GM12872 (cell line): ENCODE results near the gene MGLL.

ENCODE experiments used
- TF ChIP-seq, protein P1 (sequence below): IDR thresholded peaks from 3 replicates; pipeline ENCODE4 v1.5.1; 2011; ENCODE audit warnings: low read depth, mild to moderate bottlenecking, low read length, moderate library complexity; ENCODE audit not compliant: insufficient read depth

The MGLL gene

GRCh38 chr3:127819086-127819485, 3.2 kb downstream of the MGLL start:
- TF ChIP-seq, protein P1, sequence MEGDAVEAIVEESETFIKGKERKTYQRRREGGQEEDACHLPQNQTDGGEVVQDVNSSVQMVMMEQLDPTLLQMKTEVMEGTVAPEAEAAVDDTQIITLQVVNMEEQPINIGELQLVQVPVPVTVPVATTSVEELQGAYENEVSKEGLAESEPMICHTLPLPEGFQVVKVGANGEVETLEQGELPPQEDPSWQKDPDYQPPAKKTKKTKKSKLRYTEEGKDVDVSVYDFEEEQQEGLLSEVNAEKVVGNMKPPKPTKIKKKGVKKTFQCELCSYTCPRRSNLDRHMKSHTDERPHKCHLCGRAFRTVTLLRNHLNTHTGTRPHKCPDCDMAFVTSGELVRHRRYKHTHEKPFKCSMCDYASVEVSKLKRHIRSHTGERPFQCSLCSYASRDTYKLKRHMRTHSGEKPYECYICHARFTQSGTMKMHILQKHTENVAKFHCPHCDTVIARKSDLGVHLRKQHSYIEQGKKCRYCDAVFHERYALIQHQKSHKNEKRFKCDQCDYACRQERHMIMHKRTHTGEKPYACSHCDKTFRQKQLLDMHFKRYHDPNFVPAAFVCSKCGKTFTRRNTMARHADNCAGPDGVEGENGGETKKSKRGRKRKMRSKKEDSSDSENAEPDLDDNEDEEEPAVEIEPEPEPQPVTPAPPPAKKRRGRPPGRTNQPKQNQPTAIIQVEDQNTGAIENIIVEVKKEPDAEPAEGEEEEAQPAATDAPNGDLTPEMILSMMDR: no peak

DNA sequence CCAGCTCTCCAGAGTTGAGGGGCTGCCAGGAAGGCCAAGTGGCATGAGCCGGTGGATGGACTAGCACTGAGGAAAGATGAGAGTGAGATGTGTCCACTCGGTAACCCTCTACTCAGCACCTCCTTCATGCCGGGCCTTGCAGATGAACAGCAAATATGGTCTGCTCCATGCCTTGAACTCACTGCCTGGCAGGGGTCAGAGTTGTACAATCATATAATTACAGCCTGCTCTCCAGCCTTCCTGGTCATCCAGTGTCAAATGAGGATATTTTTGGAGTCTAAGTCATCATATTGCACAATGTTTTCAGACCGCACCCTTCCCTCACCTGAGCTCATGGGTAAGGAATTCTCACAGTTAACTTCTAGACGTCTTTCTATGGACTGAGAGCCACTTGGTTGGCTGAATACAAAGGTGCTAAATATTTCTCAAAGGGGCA, 4.9 kb downstream of the MGLL start:
- TF ChIP-seq, protein P1: no peak

- TF ChIP-seq, protein P1: no peak
These were observed 5.4 kb downstream of the MGLL start for GRCh38 chr3:127816783-127817405.

DNA sequence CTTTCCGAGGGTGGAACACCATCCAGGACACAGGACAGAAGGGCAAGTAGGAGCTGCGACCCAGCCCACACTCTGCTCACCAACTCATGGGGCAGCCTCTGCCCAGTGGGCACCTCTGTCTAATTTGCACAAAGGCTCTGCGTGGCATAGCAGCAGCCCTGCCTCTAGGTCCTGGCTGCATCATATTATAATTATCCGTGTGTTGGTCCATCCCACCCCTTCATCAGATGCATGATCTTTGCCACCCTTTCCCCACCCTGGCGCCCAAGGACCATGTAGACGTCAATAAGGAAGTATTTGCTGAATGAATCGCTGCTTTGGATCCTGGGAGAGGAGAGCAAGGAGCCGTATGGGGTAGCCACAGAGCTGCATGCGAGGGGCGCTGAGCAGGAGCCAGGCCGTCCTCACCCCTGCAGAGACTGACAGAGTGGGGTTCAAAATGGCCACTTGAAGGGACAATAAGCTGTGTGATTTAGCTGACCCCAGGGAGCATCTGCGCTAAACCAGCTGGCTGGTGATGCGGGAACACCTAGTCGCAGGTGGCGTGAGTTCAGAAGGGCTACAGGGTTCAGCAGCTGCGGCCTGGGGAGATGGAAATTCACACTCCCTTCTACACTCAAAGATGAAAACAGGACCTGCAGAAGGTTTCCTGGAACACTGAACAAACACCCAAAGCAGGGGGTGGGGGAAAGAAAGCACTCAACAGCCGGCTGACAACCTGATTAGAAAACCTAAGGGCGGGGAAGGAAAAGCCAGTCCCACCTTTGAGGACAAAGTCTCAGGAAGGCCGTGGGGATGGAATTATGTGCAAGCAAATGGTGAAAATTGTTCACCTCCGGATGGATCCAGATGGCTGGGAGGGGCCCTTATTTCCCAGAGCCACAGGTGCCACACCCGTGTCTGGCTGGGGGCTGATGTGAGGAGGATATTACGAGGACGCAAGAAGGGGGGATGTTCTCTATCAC, 6.4 kb downstream of the MGLL start:
- TF ChIP-seq, protein P1: no peak

GRCh38 chr3:127815001-127815400, 7.3 kb downstream of the MGLL start:
- TF ChIP-seq, protein P1: no peak

DNA sequence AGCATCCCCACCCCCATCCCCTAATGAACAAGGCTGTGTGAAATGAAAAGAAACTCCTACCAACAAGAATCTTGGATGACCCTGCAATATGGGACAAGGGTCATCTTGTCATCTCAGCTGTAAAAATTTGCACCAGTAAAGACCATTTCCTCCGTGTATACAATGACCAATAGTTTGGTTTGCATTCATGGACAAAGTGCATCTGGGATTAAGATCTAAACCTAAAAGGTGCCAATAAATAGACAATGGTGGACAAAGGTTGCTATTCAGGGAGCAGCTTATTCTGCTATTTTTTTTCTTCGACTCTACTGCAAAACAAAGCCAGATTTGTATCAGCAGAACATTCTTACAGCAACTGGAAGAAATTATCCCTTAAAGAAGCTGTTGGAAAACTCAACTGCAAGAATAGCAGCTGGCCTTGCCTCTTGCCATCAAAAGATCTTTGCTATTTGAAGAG, 8.0 kb downstream of the MGLL start:
- TF ChIP-seq, protein P1: no peak

GRCh38 chr3:127812151-127812550, 10.2 kb downstream of the MGLL start:
- TF ChIP-seq, protein P1: no peak
